ENCODE data around the gene TBC1D9. TPM values are rescaled to one million over a fixed set of nuclear protein-coding genes. Genes with fewer than 3 reads are reported as not detected.

The TBC1D9 gene
- total RNA-seq (2014; rRNA removed; shearing (Covaris generic)), result 14.4 and 18.3 TPM in 2 replicates
- 4.4 and 4.6 TPM in 2 replicates for polyA plus RNA-seq (2016; fragmentation: Nextera tagmentation; extraction: Ambion mirVana)

GRCh38 chr4:140756319-140757231 is at the start of gene TBC1D9:
Gene TBC1D9 (minus strand): TSS chr4:140756385. CDS start chr4:140756045, 340 bp downstream.
- H3K9me2 ChIP-seq (ENCODE audit: insufficient read depth), result no peaks in the 10 kb centered on the region
- 0 out of 2 replicates have a peak, but pooled peaks cover 5% of the 10 kb centered on the region for H3K4me1 ChIP-seq (ENCODE audit: insufficient read depth)
- in situ Hi-C loops (cut with MboI), result no loop called here
- peak within 1 kb of the TSS; percentile 79 for H3K9ac ChIP-seq
- H3K27me3 ChIP-seq (replicated peaks; ENCODE audit: insufficient read depth), result no peaks in the 10 kb centered on the region
- H3F3A ChIP-seq (ENCODE audit: insufficient read depth), result peaks cover 13% of the 10 kb centered on the region; the same call in 1 of the 2 replicates
- no peaks in the 10 kb centered on the region for H3K9me3 ChIP-seq (ENCODE audit: low read depth)
- H3K27ac ChIP-seq, result peak within 1 kb of the TSS; percentile 64
- DNase-seq, result peak; percentile 86
- peak within 1 kb of the TSS; percentile 81 for H3K4me3 ChIP-seq
- H3K79me2 ChIP-seq (ENCODE audit: insufficient read depth), result peaks cover 37% of the 10 kb centered on the region
- no peaks in the 10 kb centered on the region for H3K36me3 ChIP-seq (ENCODE audit: low read depth)
- H4K20me1 ChIP-seq (ENCODE audit: insufficient read depth), result no peaks in the 10 kb centered on the region
- peak within 1 kb of the TSS; percentile 87 for H3K4me2 ChIP-seq (ENCODE audit: unreplicated experiment)
- TF ChIP-seq EZH2phosphoT487 (IDR thresholded peaks at IDR 0.05; ENCODE audit: insufficient read depth, low read depth), result no peak
- no peak for TF ChIP-seq EZH2 (IDR thresholded peaks at IDR 0.05; ENCODE audit: insufficient read depth, poor library complexity, severe bottlenecking)
- 1 to 2% methylated on average over 64 to 71 of the region's 73 CpGs for WGBS, 2 experiments (ENCODE audit: low coverage in 1 of 2, low lambda C conversion rate in 2 of 2, missing lambda C conversion rate in 2 of 2)
- peak within 1 kb of the TSS; percentile 76 for H2AFZ ChIP-seq

DNA sequence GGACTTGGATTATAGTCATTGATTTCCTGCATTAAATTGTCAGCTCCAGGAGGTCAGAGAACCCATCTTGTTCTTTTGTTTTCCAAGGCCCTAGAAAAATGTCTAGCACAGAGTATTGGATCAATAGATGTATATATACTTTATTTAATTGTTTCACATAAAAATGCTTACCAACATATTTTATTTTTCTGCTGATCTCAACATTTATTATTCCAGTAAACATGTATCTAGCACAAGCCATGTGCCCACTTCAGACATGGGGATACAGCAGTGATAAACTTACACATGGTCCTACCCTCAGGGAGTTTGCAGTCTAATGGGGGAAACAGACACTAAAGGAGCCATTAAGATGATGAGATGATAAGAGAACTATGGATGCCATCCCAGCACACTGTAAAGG is 49.1 kb upstream of the TBC1D9 start:
- TF ChIP-seq EZH2 (IDR thresholded peaks at IDR 0.05; ENCODE audit: insufficient read depth, poor library complexity, severe bottlenecking) (no peak), EZH2phosphoT487 (IDR thresholded peaks at IDR 0.05; ENCODE audit: insufficient read depth, low read depth) (no peak)

GRCh38 chr4:140802591-140802990 is 46.4 kb upstream of the TBC1D9 start:
- in situ Hi-C loops (cut with MboI), result no loop called here
- Histone ChIP-seq H3K27me3 (replicated peaks; ENCODE audit: insufficient read depth) (peaks cover 17% of the 10 kb centered on the region), H2AFZ (no peak overlapping the region), H3K4me1 (ENCODE audit: insufficient read depth) (no peaks in the 10 kb centered on the region), H3K36me3 (ENCODE audit: low read depth) (no peaks in the 10 kb centered on the region), H3K9me3 (ENCODE audit: low read depth) (no peaks in the 10 kb centered on the region), H4K20me1 (ENCODE audit: insufficient read depth) (no peaks in the 10 kb centered on the region), H3K9me2 (ENCODE audit: insufficient read depth) (no peaks in the 10 kb centered on the region), H3K9ac (no peak overlapping the region), H3K27ac (no peak overlapping the region), H3K4me3 (no peak overlapping the region), H3K4me2 (ENCODE audit: unreplicated experiment) (no peak overlapping the region), H3K79me2 (ENCODE audit: insufficient read depth) (no peaks in the 10 kb centered on the region), H3F3A (ENCODE audit: insufficient read depth) (no peaks in the 10 kb centered on the region)
- no peak for DNase-seq
- TF ChIP-seq EZH2 (IDR thresholded peaks at IDR 0.05; ENCODE audit: insufficient read depth, poor library complexity, severe bottlenecking), result no peak
- TF ChIP-seq EZH2phosphoT487 (IDR thresholded peaks at IDR 0.05; ENCODE audit: insufficient read depth, low read depth), result no peak
- 96 to 99% methylated on average over 5 of the region's 5 CpGs for WGBS, 2 experiments (ENCODE audit: low coverage in 1 of 2, low lambda C conversion rate in 2 of 2, missing lambda C conversion rate in 2 of 2)

More for the DNA sequence above, 49.1 kb upstream of the TBC1D9 start:
- DNase-seq, result no peak
- Histone ChIP-seq H3K4me2 (ENCODE audit: unreplicated experiment) (no peak overlapping the region), H3K36me3 (ENCODE audit: low read depth) (no peaks in the 10 kb centered on the region), H3K27me3 (replicated peaks; ENCODE audit: insufficient read depth) (peaks cover 25% of the 10 kb centered on the region), H3F3A (ENCODE audit: insufficient read depth) (no peaks in the 10 kb centered on the region), H3K9me3 (ENCODE audit: low read depth) (no peaks in the 10 kb centered on the region), H2AFZ (no peak overlapping the region), H3K79me2 (ENCODE audit: insufficient read depth) (no peaks in the 10 kb centered on the region), H3K9me2 (ENCODE audit: insufficient read depth) (no peaks in the 10 kb centered on the region), H3K27ac (no peak overlapping the region), H4K20me1 (ENCODE audit: insufficient read depth) (no peaks in the 10 kb centered on the region), H3K4me1 (ENCODE audit: insufficient read depth) (no peaks in the 10 kb centered on the region), H3K9ac (no peak overlapping the region), H3K4me3 (no peak overlapping the region)
- in situ Hi-C loops (cut with MboI), result no loop called here

- no peak for DNase-seq
Measured at GRCh38 chr4:140800666-140801065, 44.5 kb upstream of the TBC1D9 start.

More at GRCh38 chr4:140800666-140801065, 44.5 kb upstream of the TBC1D9 start:
- Histone ChIP-seq H3K27ac (no peak overlapping the region), H3K4me3 (no peak overlapping the region), H3F3A (ENCODE audit: insufficient read depth) (no peaks in the 10 kb centered on the region), H3K9me2 (ENCODE audit: insufficient read depth) (no peaks in the 10 kb centered on the region), H3K79me2 (ENCODE audit: insufficient read depth) (no peaks in the 10 kb centered on the region), H3K9me3 (ENCODE audit: low read depth) (no peaks in the 10 kb centered on the region), H4K20me1 (ENCODE audit: insufficient read depth) (no peaks in the 10 kb centered on the region), H3K36me3 (ENCODE audit: low read depth) (no peaks in the 10 kb centered on the region), H3K9ac (no peak overlapping the region), H2AFZ (no peak overlapping the region), H3K27me3 (replicated peaks; ENCODE audit: insufficient read depth) (peaks cover 9% of the 10 kb centered on the region), H3K4me2 (ENCODE audit: unreplicated experiment) (no peak overlapping the region), H3K4me1 (ENCODE audit: insufficient read depth) (no peaks in the 10 kb centered on the region)
- TF ChIP-seq EZH2phosphoT487 (IDR thresholded peaks at IDR 0.05; ENCODE audit: insufficient read depth, low read depth) (no peak), EZH2 (IDR thresholded peaks at IDR 0.05; ENCODE audit: insufficient read depth, poor library complexity, severe bottlenecking) (no peak)
- 52 to 56% methylated on average over 5 of the region's 5 CpGs for WGBS, 2 experiments (ENCODE audit: low coverage in 1 of 2, low lambda C conversion rate in 2 of 2, missing lambda C conversion rate in 2 of 2)
- in situ Hi-C loops (cut with MboI), result no loop called here

All from GM23248 (cell line).